K562 (cell line): ENCODE measurements around the gene ZNF90. TPM values are rescaled to one million over a fixed set of nuclear protein-coding genes. Genes with fewer than 3 reads are reported as not detected.

Experiments
- RNF2 ChIP-seq: sonication (generic); IDR thresholded peaks from 2 replicates; pipeline ENCODE4 v1.6.1; 2016
- ZNF217 ChIP-seq: sonication (generic); formaldehyde crosslinking; IDR thresholded peaks from 2 replicates; pipeline ENCODE4 v1.8.0; 2022; ENCODE audit warnings: mild to moderate bottlenecking, missing genetic modification reagents
- polyA plus RNA-seq, 8 experiments: library from polyadenylated mRNA; depleted of rRNA in 4 of 8; stranded (reverse) in 5 of 8; unstranded in 3 of 8; fragments of >200 nt; fragmentation: Nextera tagmentation in 2 of 8; fragmentation: Illumina TruSeq in 1 of 8; extraction: Ambion mirVana in 2 of 8; extraction: Trizol in 1 of 8; gene quantifications; 2 replicates each; pipeline versions ENCODE4 v1.2.1 to v1.2.3, GENCODE V29; 2011 to 2014; ENCODE audit warnings: inconsistent platforms in 1 of 8, missing spikeins in 1 of 8
- total RNA-seq, 7 experiments: library from RNA; depleted of rRNA in 6 of 7; stranded (reverse); fragments of >200 nt in 6 of 7; fragmentation: Illumina TruSeq in 2 of 7; extraction: Trizol in 2 of 7; gene quantifications; 2 replicates each; pipeline versions ENCODE4 v1.2.1 to v1.2.3, GENCODE V29; 2011 to 2021; ENCODE audit warnings: low replicate concordance in 1 of 7
- TF ChIP-seq, protein P1 (sequence below): fragments of 450-650 bp; IDR thresholded peaks from 2 replicates; pipeline ENCODE4 v1.6.1; 2016; ENCODE audit warnings: mild to moderate bottlenecking, moderate library complexity

Gene ZNF90
- total and polyA plus RNA-seq, 9 of the 15 experiments (the other 6 are each of a cell fraction or from before 2014, with no cell fraction given): 0.20 to 0.89 (median 0.67) TPM; not detected in 1

DNA sequence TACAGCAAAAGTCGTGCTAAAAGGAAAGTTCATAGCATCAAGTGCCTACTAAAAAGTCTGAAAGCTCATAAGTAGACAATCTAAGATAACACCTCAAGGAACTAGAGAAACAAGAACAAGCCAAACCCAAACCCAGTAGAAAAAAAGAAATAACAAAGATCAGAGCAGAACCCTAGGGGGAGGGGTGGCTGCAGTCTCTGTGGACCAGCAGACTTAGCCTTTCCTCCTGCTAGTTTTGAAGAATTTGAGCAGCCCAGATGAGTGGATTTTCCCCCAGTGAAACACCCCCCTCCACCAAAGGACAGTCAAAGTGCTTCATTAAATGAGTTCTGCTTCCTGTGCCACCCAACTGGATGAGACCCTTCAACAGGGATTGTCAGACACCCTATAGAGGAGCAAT, 86.7 kb downstream of the ZNF90 start (continued):
- TF ChIP-seq, protein P1, sequence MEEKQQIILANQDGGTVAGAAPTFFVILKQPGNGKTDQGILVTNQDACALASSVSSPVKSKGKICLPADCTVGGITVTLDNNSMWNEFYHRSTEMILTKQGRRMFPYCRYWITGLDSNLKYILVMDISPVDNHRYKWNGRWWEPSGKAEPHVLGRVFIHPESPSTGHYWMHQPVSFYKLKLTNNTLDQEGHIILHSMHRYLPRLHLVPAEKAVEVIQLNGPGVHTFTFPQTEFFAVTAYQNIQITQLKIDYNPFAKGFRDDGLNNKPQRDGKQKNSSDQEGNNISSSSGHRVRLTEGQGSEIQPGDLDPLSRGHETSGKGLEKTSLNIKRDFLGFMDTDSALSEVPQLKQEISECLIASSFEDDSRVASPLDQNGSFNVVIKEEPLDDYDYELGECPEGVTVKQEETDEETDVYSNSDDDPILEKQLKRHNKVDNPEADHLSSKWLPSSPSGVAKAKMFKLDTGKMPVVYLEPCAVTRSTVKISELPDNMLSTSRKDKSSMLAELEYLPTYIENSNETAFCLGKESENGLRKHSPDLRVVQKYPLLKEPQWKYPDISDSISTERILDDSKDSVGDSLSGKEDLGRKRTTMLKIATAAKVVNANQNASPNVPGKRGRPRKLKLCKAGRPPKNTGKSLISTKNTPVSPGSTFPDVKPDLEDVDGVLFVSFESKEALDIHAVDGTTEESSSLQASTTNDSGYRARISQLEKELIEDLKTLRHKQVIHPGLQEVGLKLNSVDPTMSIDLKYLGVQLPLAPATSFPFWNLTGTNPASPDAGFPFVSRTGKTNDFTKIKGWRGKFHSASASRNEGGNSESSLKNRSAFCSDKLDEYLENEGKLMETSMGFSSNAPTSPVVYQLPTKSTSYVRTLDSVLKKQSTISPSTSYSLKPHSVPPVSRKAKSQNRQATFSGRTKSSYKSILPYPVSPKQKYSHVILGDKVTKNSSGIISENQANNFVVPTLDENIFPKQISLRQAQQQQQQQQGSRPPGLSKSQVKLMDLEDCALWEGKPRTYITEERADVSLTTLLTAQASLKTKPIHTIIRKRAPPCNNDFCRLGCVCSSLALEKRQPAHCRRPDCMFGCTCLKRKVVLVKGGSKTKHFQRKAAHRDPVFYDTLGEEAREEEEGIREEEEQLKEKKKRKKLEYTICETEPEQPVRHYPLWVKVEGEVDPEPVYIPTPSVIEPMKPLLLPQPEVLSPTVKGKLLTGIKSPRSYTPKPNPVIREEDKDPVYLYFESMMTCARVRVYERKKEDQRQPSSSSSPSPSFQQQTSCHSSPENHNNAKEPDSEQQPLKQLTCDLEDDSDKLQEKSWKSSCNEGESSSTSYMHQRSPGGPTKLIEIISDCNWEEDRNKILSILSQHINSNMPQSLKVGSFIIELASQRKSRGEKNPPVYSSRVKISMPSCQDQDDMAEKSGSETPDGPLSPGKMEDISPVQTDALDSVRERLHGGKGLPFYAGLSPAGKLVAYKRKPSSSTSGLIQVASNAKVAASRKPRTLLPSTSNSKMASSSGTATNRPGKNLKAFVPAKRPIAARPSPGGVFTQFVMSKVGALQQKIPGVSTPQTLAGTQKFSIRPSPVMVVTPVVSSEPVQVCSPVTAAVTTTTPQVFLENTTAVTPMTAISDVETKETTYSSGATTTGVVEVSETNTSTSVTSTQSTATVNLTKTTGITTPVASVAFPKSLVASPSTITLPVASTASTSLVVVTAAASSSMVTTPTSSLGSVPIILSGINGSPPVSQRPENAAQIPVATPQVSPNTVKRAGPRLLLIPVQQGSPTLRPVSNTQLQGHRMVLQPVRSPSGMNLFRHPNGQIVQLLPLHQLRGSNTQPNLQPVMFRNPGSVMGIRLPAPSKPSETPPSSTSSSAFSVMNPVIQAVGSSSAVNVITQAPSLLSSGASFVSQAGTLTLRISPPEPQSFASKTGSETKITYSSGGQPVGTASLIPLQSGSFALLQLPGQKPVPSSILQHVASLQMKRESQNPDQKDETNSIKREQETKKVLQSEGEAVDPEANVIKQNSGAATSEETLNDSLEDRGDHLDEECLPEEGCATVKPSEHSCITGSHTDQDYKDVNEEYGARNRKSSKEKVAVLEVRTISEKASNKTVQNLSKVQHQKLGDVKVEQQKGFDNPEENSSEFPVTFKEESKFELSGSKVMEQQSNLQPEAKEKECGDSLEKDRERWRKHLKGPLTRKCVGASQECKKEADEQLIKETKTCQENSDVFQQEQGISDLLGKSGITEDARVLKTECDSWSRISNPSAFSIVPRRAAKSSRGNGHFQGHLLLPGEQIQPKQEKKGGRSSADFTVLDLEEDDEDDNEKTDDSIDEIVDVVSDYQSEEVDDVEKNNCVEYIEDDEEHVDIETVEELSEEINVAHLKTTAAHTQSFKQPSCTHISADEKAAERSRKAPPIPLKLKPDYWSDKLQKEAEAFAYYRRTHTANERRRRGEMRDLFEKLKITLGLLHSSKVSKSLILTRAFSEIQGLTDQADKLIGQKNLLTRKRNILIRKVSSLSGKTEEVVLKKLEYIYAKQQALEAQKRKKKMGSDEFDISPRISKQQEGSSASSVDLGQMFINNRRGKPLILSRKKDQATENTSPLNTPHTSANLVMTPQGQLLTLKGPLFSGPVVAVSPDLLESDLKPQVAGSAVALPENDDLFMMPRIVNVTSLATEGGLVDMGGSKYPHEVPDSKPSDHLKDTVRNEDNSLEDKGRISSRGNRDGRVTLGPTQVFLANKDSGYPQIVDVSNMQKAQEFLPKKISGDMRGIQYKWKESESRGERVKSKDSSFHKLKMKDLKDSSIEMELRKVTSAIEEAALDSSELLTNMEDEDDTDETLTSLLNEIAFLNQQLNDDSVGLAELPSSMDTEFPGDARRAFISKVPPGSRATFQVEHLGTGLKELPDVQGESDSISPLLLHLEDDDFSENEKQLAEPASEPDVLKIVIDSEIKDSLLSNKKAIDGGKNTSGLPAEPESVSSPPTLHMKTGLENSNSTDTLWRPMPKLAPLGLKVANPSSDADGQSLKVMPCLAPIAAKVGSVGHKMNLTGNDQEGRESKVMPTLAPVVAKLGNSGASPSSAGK: no peak
- TF ChIP-seq ZNF217 (CRISPR knock-in tag) (no peak), RNF2 (no peak)
